Muscle of back (tissue), 11 donors: ENCODE data around the gene IMPA2. TPM values are rescaled to one million over a fixed set of nuclear protein-coding genes. Genes with fewer than 3 reads are reported as not detected.
"Not testable (repeated sequence)": the region's sequence is repeated elsewhere in the genome, so short reads cannot be mapped to it uniquely, and the experiment has no call there.

Source experiments
- DNase-seq, 3 donors: peaks; one replicate each; pipeline versions ENCODE4 v3.0.0 to v3.0.0-alpha.2; 2013
- polyA plus RNA-seq, 10 donors: library from polyadenylated mRNA; unstranded; fragments of 120-200 nt; gene quantifications; one replicate each; pipeline ENCODE4 v1.2.1, GENCODE V29; 2013; ENCODE audit not compliant: insufficient read length in 10 of 10

The IMPA2 gene
- polyA plus RNA-seq, 10 donors, result 17.9 to 26.0 (median 19.7) TPM

DNA sequence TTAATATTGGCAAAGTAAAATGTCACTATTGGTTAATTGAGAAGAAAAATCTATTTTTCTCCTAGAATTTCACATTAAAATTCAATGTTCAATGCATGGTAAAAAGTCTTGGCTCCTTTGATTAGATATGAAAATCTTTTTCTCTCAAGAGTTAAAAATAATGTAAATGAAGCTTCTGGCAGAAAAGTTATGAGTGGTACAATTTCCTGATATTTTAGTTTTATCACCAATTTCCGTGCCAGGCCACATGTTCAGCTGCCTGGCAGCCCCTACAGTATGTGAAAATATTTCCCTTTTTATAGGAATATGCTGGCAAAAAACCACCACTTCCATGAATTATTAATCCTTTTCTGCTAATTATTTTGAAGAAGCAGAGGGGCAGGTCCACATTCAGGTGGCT, 89.8 kb downstream of the IMPA2 start:
- not testable (repeated sequence) for DNase-seq

DNA sequence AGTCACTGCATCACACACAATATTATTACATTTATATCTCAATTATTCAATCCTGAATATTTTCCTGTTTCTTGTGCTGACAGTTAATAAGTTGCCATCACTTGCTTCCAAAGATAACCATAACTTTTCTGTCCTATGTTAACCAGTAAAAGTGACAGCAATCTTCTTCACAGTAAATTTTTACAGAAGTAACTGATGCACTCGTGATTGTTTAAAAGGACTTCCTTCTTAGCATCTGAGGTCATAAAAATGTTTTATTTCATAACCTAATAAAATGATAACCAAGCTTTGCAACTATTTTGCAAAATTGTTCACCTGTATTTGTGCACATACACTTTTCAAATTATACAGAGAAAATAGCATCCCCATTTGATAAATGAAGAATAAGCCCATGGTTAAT, 91.7 kb downstream of the IMPA2 start:
- DNase-seq, result no peak

DNA sequence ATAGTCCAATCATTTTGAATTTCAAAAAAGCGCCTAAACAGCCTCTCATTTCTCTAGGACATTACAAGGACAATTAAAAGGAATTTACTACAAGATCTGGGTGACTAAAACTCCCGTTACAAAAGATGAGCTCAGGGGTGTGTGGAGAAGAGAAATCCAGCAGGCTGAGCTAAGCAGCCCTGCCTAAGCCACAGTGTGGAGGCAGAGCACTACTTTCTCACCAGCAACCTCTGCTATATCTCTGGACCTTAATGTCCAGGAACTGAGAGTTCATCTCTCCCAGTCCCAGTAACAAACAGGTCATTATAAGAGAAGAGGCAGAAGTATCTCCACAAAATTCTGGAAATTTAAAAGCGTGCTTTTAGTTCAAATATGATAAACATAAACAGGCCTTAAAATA, 93.4 kb downstream of the IMPA2 start:
- peak; percentile 25 to 67 (median 46) for DNase-seq

DNA sequence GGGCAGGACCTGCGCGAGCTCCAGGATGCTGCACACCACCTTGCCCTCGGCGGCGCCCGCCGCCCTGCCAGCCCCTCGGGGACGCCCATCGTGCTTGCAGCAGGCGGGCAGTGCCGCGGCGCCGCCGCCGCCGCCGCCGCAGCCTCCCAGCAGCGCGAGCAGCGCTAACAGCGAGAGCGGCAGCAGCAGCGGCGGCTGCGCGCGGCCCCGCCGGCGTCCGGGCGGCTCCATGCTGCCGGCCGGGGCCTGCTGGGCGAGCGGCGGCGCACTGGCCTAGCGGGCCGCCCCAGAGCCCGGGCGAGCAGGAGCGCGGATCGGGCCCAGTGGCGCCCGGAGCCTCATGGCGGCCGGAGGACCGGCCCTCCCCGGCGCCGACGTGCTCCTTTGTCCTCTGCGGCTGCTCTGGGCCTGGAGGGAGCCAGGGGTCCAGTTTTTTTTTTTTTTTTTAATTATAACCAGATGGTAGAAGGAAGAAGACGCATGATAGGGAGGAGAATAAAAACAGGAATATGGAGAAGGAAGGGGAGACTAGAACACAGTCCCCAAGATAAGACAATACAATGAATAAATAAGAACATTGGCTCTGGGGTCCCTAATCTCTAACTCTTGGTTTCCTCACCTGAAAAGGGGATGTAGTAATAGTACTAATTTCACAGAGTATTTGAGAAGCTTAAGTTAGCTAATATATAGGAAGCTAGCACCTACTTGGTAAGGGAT, 95.3 kb downstream of the IMPA2 start:
- peak in 2 of 3 donors; percentile 36 to 52 for DNase-seq

DNA sequence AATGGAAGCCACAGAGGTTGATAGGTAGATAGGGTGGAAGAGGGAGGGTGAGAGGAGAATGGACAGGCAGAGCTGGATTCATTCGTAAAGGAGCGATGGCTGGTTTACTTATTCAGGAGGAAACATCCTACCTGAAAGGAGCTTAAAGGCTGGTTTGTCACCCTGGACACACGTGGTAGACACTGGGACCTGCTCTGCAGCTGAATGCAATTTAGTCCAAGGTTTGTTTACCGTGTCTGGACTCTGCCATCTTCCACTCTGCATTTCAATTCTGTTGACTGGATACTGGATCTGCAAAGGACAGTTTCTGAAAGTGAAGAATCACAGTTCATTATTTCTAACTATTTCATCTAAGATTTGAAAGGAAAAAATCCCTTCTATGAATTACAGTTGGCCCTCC, 96.7 kb downstream of the IMPA2 start:
- DNase-seq, result not testable (repeated sequence)

DNA sequence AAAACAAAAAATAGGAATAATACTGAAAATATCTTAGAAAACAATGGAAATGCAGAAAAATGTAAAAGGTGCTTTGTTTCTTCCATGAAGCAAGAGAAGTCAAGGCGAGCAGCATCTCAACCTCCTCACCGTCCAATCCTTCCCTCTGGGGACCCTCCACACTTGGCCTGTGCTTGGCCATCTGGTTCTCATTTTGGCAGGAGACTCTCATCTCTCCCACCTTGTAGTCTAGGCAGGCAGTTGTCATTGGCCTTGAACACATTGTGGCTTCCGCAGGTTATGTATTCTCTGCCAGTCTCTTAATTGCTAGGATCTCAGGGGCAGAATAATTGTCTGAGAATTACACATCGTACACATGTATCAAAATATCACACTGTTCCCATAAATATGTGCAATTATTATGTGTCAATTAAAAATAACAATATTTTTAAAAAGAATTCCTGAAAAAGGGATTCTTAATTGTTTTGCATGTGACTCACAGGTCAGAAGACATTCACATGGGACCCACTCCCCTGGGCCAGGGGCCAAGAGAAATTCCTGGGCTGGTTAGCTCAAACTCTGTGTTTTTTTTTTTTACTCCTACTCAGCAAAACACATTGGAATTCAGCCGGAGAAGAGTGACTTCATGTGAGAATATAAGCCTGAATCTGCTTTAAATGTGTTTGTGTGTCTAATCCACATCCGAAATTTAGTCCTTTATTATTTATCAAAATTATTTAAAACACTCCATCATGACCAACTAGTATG, 98.4 kb downstream of the IMPA2 start:
- DNase-seq, result peak; percentile 76 to 86 (median 78)

Other genes starting within 250 kb of the IMPA2 start
- gene CHMP1B, start 130.1 kb upstream of the IMPA2 start, polyA plus RNA-seq, result 10 to 100 TPM; 18.7 to 26.5 (median 21.7) TPM
- gene MPPE1, start 73.2 kb upstream of the IMPA2 start, polyA plus RNA-seq, result 10 to 100 TPM; 20.3 to 39.6 (median 26.2) TPM
- under 1 TPM in 2 of 10 donors, not detected in 8; 0.04 to 0.08 TPM for gene ANKRD62, start 112.3 kb downstream of the IMPA2 start, polyA plus RNA-seq